Progenitor cell of endocrine pancreas (in vitro differentiated cells): ENCODE data around the gene GABBR2. TPM values are rescaled to one million over a fixed set of nuclear protein-coding genes. Genes with fewer than 3 reads are reported as not detected.

Experiments
- DNase-seq: peaks from one replicate; pipeline ENCODE4 v3.0.0; 2021; ENCODE audit warnings: low spot score; ENCODE audit not compliant: unreplicated experiment
- H3K27ac Mint-ChIP-seq: 2 replicates; pipeline ENCODE4 v1.8.0; 2021; ENCODE audit warnings: mild to moderate bottlenecking, moderate library complexity, mixed read lengths
- H3K27me3 Mint-ChIP-seq: 2 replicates; pipeline ENCODE4 v1.8.0; 2021; ENCODE audit warnings: mixed read lengths
- H3K36me3 Mint-ChIP-seq: 2 replicates; pipeline ENCODE4 v1.8.0; 2022; ENCODE audit warnings: mixed read lengths; ENCODE audit not compliant: insufficient read depth
- H3K4me1 Mint-ChIP-seq: 2 replicates; pipeline ENCODE4 v1.8.0; 2021; ENCODE audit warnings: low read depth, mixed read lengths
- H3K4me3 Mint-ChIP-seq: 2 replicates; pipeline ENCODE4 v1.8.0; 2021; ENCODE audit warnings: low read depth, mild to moderate bottlenecking, moderate library complexity, mixed read lengths
- H3K9me3 Mint-ChIP-seq: 2 replicates; pipeline ENCODE4 v1.8.0; 2021; ENCODE audit warnings: low read depth, mixed read lengths
- total RNA-seq: library from RNA; stranded (reverse); gene quantifications from 2 replicates; pipeline ENCODE4 v1.2.1, GENCODE V29; 2021
- TF ChIP-seq, protein P1 (sequence below): fragments of 200-600 bp; sonication (generic); IDR thresholded peaks from one replicate; pipeline ENCODE4 v1.5.0; 2021; ENCODE audit warnings: antibody characterized with exemption, mild to moderate bottlenecking; ENCODE audit not compliant: unreplicated experiment

The GABBR2 gene
- total RNA-seq, 1 donor from 2014 or later = 0.84 TPM

GRCh38 chr9:98488571-98489312 is 220.0 kb downstream of the GABBR2 start:
- Mint-ChIP-seq H3K36me3 (no peaks in the 10 kb centered on the region), H3K4me1 (peaks cover 11% of the 10 kb centered on the region), H3K27me3 (peaks cover 6% of the 10 kb centered on the region), H3K9me3 (peaks cover 6% of the 10 kb centered on the region), H3K27ac (no peak overlapping the region), H3K4me3 (no peak overlapping the region)
- no peak for DNase-seq
- TF ChIP-seq, protein P1, sequence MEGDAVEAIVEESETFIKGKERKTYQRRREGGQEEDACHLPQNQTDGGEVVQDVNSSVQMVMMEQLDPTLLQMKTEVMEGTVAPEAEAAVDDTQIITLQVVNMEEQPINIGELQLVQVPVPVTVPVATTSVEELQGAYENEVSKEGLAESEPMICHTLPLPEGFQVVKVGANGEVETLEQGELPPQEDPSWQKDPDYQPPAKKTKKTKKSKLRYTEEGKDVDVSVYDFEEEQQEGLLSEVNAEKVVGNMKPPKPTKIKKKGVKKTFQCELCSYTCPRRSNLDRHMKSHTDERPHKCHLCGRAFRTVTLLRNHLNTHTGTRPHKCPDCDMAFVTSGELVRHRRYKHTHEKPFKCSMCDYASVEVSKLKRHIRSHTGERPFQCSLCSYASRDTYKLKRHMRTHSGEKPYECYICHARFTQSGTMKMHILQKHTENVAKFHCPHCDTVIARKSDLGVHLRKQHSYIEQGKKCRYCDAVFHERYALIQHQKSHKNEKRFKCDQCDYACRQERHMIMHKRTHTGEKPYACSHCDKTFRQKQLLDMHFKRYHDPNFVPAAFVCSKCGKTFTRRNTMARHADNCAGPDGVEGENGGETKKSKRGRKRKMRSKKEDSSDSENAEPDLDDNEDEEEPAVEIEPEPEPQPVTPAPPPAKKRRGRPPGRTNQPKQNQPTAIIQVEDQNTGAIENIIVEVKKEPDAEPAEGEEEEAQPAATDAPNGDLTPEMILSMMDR = no peak

- Mint-ChIP-seq H3K27me3 (peaks cover 12% of the 10 kb centered on the region), H3K4me1 (peaks cover 1% of the 10 kb centered on the region)
Measured at GRCh38 chr9:98485706-98486105, 223.0 kb downstream of the GABBR2 start.

GRCh38 chr9:98484162-98484561 is 224.6 kb downstream of the GABBR2 start:
- Mint-ChIP-seq H3K27me3 (peaks cover 12% of the 10 kb centered on the region), H3K9me3 (no peaks in the 10 kb centered on the region), H3K4me1 (peaks cover 3% of the 10 kb centered on the region), H3K36me3 (no peaks in the 10 kb centered on the region), H3K27ac (no peak overlapping the region), H3K4me3 (no peak overlapping the region)
- no peak for DNase-seq
- TF ChIP-seq, protein P1 = no peak

More at GRCh38 chr9:98485706-98486105, 223.0 kb downstream of the GABBR2 start:
- Mint-ChIP-seq H3K4me3 (no peak overlapping the region), H3K36me3 (no peaks in the 10 kb centered on the region), H3K27ac (no peak overlapping the region), H3K9me3 (no peaks in the 10 kb centered on the region)
- TF ChIP-seq, protein P1 = no peak
- no peak for DNase-seq

GRCh38 chr9:98482226-98482625 is 226.5 kb downstream of the GABBR2 start:
- no peaks in the 10 kb centered on the region for H3K36me3 Mint-ChIP-seq
- H3K4me3 Mint-ChIP-seq = no peak overlapping the region
- no peaks in the 10 kb centered on the region for H3K9me3 Mint-ChIP-seq
- TF ChIP-seq, protein P1 = no peak
- DNase-seq = no peak
- H3K27ac Mint-ChIP-seq = no peak overlapping the region
- peaks cover 12% of the 10 kb centered on the region for H3K27me3 Mint-ChIP-seq
- H3K4me1 Mint-ChIP-seq = peaks cover 3% of the 10 kb centered on the region

- Mint-ChIP-seq H3K9me3 (no peaks in the 10 kb centered on the region), H3K36me3 (no peaks in the 10 kb centered on the region), H3K27ac (no peak overlapping the region), H3K4me1 (peaks cover 3% of the 10 kb centered on the region), H3K27me3 (peaks cover 12% of the 10 kb centered on the region), H3K4me3 (no peak overlapping the region)
- TF ChIP-seq, protein P1 = no peak
- DNase-seq = no peak
Measured at GRCh38 chr9:98481676-98482075, 227.1 kb downstream of the GABBR2 start.
